MCF 10A (cell line): ENCODE data around the gene USP48. TPM values are rescaled to one million over a fixed set of nuclear protein-coding genes. Genes with fewer than 3 reads are reported as not detected.

Experiments used
- BruUV-seq: library from RNA; stranded (reverse); fragments of 400-500 nt; replicated peaks from 2 replicates; lab custom pipeline; 2021; lab: Mats Ljungman, UMichigan
- CTCF ChIA-PET: fragments of 300-600 bp; sonication (Branson Sonifier 250); formaldehyde crosslinking; extraction: SDS; loops from one replicate; lab custom pipeline; 2021; ENCODE audit warnings: antibody characterized with exemption, inconsistent platforms; lab: Yijun Ruan, JAX
- POLR2A ChIA-PET: fragments of 300-600, 350-650 bp; sonication (Branson Sonifier 250); formaldehyde crosslinking; extraction: SDS; loops from one replicate; lab custom pipeline; 2020; ENCODE audit warnings: antibody characterized with exemption, inconsistent platforms; lab: Yijun Ruan, JAX
- DNase-seq: peaks from one replicate; pipeline ENCODE4 v3.0.0-alpha.2; 2018; ENCODE audit not compliant: unreplicated experiment
- H3K27ac Mint-ChIP-seq: one replicate; pipeline ENCODE4 v1.8.0; 2022; ENCODE audit warnings: mild to moderate bottlenecking, low read depth, mixed read lengths; ENCODE audit not compliant: unreplicated experiment
- H3K27me3 Mint-ChIP-seq: one replicate; pipeline ENCODE4 v1.8.0; 2022; ENCODE audit warnings: mixed read lengths; ENCODE audit not compliant: insufficient read depth, unreplicated experiment
- H3K36me3 Mint-ChIP-seq: one replicate; pipeline ENCODE4 v1.8.0; 2022; ENCODE audit warnings: mild to moderate bottlenecking, moderate library complexity, mixed read lengths; ENCODE audit not compliant: insufficient read depth, unreplicated experiment
- H3K4me1 Mint-ChIP-seq: one replicate; pipeline ENCODE4 v1.8.0; 2022; ENCODE audit warnings: mixed read lengths; ENCODE audit not compliant: insufficient read depth, unreplicated experiment
- H3K4me3 Mint-ChIP-seq: one replicate; pipeline ENCODE4 v1.8.0; 2022; ENCODE audit warnings: mild to moderate bottlenecking, moderate library complexity, mixed read lengths; ENCODE audit not compliant: unreplicated experiment
- H3K9me3 Mint-ChIP-seq: one replicate; pipeline ENCODE4 v1.8.0; 2022; ENCODE audit warnings: mixed read lengths; ENCODE audit not compliant: unreplicated experiment
- CTCF ChIP-seq: fragments of 200-600 bp; IDR thresholded peaks from one replicate; pipeline ENCODE4 v1.8.0; 2022; ENCODE audit warnings: antibody characterized with exemption, mild to moderate bottlenecking; ENCODE audit not compliant: unreplicated experiment
- intact Hi-C: fragments of 100-400 bp; cut with micrococcal nuclease; formaldehyde crosslinking; loops from 2 replicates; pipeline ENCODE4 v1.14.1; 2022
- total RNA-seq: library from RNA; stranded (reverse); gene quantifications from 2 replicates; pipeline ENCODE4 v1.2.3, GENCODE V29; 2022

The USP48 gene
- total RNA-seq, 1 experiment from 2014 or later, result 64.8 TPM

- Mint-ChIP-seq H3K27ac (no peak overlapping the region), H3K4me3 (no peak overlapping the region), H3K27me3 (no peaks in the 10 kb centered on the region), H3K36me3 (peaks cover 23% of the 10 kb centered on the region), H3K9me3 (no peaks in the 10 kb centered on the region), H3K4me1 (no peaks in the 10 kb centered on the region)
- ChIA-PET POLR2A (no interaction called here), CTCF (interaction anchor here (1.3 kb wide), 1 partner anchor 11 kb away, joined by 3 read pairs; no protein-coding TSS in a partner anchor)
- DNase-seq, result no peak
- intact Hi-C loops, result no loop called here
- BruUV-seq, result no TSS peak
- TF ChIP-seq CTCF, result no peak
Measured at GRCh38 chr1:21671915-21672314, 111.0 kb downstream of the USP48 start.

- CTCF ChIA-PET, result interaction anchor here (0.7 to 1.3 kb wide), 2 partner anchors 10 to 163 kb away, joined by 3 to 4 read pairs; no protein-coding TSS in a partner anchor
- POLR2A ChIA-PET, result interaction anchor here (0.6 kb wide), 1 partner anchor 296 kb away, joined by 3 read pairs; no protein-coding TSS in a partner anchor
- Mint-ChIP-seq H3K9me3 (no peaks in the 10 kb centered on the region), H3K27me3 (no peaks in the 10 kb centered on the region), H3K36me3 (peaks cover 21% of the 10 kb centered on the region), H3K4me3 (no peak overlapping the region), H3K27ac (no peak overlapping the region), H3K4me1 (no peaks in the 10 kb centered on the region)
- no peak for DNase-seq
- no peak for TF ChIP-seq CTCF
- no TSS peak for BruUV-seq
- intact Hi-C loops, result no loop called here
Measured at GRCh38 chr1:21670956-21671902, 111.7 kb downstream of the USP48 start.

- POLR2A ChIA-PET, result interaction anchor here (0.6 kb wide), 1 partner anchor 297 kb away, joined by 3 read pairs; no protein-coding TSS in a partner anchor
- Mint-ChIP-seq H3K27me3 (no peaks in the 10 kb centered on the region), H3K9me3 (no peaks in the 10 kb centered on the region), H3K4me3 (no peak overlapping the region), H3K4me1 (no peaks in the 10 kb centered on the region), H3K27ac (no peak overlapping the region), H3K36me3 (peaks cover 24% of the 10 kb centered on the region)
- no peak for DNase-seq
- intact Hi-C loops, result no loop called here
- no peak for TF ChIP-seq CTCF
- CTCF ChIA-PET, result interaction anchor here (0.5 kb wide), 1 partner anchor 426 kb away, joined by 3 read pairs; no protein-coding TSS in a partner anchor
- no TSS peak for BruUV-seq
Measured at GRCh38 chr1:21670059-21670881, 112.7 kb downstream of the USP48 start.
